NK-92 (cell line): Measurements from ENCODE around the gene DDX27.

ENCODE experiments used
- DNase-seq: peaks from one replicate; lab custom pipeline; 2025; ENCODE audit not compliant: unreplicated experiment; lab: John Stamatoyannopoulos, UW

Gene DDX27

DNA sequence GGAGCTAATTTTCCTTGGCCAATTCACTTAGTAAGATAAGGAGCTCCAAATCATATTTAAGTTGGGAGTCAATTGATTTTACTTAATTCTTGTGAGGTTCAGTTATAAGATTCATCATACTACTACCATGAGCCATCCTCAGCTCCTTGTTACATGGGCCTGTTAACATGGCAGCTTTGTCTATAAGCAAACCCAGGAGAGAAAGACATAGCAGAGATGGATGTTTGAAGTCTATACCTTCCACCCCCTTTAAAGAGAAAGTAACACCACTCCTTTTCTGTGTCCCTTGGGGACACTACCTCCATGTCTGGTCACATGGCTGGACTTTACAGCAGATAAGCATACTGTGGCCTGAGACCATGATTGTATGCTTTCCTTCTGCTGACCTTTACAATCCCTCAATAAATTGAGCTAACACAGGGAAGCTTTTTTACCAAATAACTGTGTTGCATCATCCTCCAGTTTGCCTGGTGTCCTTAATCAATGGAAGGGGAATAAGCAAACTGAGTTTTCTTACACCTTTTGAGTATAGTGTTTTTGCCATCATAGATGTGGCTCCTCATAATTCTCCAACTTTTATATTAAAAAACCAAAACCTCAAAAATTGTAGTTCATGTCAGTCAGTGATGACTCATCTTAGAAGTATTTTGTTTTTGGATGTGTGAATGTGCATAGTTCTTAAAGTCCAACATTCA is 68.5 kb downstream of the DDX27 start:
- no peak for DNase-seq

DNA sequence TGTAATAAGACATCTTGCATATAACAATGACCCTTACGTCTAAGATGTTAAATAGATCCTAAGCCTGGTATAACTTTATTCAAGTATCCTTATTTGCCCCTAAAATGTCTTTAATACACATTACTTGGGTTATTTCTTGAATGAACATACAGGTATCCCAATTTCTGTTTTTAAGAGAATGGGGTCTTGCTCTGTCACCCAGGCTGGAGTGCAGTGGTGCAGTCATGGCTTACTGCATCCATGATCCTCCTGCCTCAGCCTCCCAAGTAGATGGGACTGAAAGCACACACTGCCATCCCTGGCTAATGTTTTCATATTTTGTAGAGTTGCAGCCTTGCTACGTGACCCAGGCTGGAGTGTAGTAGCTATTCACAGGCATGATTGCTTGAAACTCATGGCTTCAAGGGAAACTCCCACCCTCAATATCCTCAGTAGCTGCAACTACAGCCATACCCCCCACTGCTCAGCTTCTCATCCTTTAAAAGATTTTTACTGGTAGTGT is 69.1 kb downstream of the DDX27 start:
- no peak for DNase-seq

DNA sequence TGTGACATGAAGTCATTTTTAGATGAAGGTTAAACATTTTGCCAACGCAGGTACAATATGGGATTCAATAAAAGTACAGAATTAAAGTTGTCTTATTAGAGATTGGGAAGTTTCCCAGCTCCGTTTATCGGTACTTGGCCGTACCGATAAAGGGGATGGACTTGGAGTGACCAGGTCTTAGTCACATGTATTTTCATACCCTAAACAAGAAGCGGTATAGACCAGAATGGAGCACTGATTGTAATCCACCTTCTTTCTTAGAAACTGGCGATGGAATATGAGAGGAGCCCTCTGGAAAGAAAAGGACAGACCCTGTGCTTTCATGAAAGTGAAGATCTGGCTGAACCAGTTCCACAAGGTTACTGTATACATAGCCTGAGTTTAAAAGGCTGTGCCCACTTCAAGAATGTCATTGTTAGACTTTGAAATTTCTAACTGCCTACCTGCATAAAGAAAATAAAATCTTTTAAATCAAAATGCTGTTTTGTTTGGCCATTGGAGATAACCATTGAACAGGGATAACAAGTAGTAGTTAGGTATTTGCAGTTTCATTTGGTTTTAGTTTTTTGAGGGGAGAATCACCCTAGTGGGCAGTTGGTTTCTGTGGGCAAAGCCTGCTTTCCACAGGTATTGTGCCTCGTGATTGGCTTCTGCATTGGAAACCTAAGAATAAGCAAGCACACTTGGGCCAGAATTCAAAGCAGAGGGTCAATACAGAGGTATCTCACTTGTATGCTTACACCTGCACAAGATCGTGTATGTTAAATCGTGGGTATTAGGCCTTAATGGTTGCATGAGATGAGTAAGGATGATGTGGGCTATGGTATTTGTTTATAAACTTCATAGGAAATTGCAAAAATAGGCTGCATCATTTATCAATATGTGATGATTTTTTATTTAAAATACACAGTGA is 69.8 kb downstream of the DDX27 start:
- no peak for DNase-seq

DNA sequence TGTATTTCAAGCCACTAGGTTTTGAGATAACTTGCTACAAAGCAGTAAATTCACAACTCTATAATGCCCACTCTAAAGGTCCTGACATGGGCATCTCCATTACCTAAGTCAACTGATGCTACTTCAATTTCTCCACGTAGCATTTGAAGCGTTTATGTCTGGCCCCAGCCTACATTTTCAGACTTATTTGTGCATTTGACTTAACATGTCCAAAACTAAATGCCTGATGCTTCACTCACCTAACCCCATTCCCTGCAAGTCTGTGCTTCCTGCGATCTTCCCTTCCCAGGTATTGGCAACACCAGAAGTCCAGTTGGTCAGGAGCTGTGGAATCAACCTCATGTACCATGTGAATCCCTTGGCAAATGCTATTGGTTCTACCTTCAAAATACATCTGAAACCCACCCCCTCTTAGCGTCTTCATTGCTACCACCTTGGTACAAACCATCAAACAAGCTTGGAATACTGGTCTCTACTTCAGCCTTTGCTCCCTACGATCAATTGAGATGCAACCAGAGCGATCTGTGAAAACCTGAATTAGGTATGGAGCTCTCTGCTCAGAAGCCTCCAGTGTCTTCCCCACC is 71.5 kb downstream of the DDX27 start:
- no peak for DNase-seq

DNA sequence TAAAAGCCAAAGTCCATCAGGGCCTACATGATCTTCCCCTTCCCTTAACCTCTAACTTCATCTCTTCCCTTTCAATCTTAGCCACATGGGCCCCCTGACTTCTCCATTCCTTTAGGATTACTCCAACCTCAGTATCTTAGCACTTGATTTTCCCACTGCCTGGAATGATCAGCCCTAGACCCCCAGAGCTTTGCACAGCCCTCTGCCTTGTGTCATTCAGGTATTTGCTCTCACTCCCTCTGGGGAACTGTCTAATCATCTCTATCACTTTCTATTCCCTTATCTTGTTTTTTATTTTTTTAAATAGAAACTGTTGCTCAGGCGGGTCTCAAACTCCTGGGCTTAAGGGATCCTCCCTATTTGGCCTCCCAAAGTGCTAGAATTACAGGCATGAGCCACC is 72.0 kb downstream of the DDX27 start:
- no peak for DNase-seq

DNA sequence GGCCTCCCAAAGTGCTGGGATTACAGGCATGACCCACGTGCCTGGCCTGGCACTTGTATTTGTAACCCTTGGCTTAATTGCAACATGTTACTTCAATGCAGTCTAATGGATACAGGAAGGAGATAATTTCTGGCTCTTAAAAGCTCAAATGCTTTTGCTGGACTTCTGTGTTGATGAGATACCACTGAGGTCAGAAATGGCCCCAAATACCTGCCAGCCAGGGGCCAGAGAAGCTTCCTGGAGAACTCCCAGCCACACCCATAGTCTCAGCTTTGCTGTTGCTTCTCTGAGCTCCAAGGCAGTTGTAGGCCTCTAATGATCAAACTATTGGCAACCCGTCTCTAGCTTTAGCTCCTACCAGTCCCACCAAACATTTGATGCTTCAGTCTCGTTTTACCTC is 72.8 kb downstream of the DDX27 start:
- no peak for DNase-seq

DNA sequence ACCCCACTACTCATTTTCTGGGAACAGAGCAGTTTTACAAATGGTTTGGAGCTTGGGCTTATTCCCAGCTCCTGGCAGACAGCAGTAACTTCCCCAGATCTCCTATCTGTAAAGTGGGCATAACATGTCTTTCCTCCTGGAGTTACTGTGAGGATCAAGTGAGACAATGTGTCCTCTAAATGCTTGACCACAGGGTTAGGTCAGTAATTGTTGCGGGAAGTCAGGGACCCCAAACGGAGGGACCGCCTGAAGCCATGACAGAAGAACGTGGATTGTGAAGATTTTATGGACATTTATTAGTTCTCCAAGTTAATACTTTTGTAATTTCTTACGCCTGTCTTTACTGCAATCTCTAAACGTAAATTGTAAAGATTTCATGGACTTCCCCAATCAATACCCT is 73.9 kb downstream of the DDX27 start:
- DNase-seq, result no peak
